Activated CD8-positive, alpha-beta memory T cell treated with anti-CD3 and anti-CD28 coated beads for 1 hour (primary cell): ENCODE measurements around the gene PAK1.

Experiments
- DNase-seq, 2 donors: peaks; one replicate each; pipeline ENCODE4 v3.0.0-alpha.2; 2020; ENCODE audit warnings: low read depth in 1 of 2; ENCODE audit errors: extremely low read depth in 1 of 2

PAK1 gene

DNA sequence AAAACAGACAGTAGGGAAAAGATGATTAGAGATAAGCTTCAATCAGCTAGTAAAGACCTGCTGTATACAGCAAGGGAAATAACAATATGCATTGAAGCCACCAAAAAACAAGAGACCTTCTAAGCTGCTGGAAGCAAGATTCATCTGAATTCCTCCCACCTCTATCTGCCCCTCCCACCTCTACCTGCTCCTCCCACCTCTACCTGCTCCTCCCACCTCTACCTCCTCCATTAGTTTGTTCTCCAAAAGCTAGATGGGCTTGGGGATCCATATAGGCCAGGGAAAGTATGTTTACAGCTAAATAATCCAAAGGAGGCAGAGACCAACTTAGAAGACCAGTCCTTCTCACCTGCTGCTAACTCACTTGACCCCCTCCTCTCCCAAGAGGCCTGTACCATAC, 33.2 kb downstream of the PAK1 start:
- no peak for DNase-seq

DNA sequence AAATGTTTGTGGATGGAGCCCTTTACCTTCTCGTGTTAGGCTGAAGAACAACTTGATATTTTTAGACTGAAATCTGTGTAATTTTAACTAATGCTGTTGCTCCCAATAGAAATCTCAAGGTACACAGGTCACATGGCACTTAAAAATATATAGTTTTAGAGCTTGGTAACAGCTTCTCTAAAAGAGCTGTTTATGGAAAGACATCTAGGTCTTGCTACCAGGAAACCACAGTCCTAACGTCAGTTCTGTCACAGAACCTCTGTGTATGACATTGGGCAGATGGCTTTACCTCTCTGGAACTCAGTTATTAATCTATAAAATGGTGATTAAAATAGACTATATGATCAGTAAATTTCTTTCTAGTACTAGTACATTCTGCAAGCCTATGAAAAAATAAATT, 35.4 kb downstream of the PAK1 start:
- no peak for DNase-seq

GRCh38 chr11:77436969-77437368, 36.9 kb downstream of the PAK1 start:
- no peak for DNase-seq

- no peak for DNase-seq
Observed at GRCh38 chr11:77436506-77436905, 37.4 kb downstream of the PAK1 start.

DNA sequence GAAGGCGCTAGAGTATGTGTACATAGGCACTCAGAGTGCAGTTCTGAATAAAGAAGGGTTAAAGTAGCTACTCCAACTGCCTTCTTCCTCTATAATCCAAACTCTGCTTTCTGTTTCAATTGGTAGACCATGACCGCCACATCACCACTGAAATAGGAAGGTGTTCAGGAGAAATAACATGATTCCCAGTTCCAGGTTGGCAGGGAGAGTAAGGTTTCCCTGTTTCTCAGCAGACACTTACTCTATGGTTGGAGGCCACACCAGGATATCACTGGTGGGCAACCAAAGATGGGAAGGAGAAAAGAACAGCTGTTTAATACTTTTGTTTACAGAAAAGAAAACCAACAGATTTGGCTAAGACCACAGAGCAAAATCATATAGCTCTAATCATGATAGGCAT, 37.9 kb downstream of the PAK1 start:
- no peak for DNase-seq

GRCh38 chr11:77431813-77432212, 42.1 kb downstream of the PAK1 start:
- DNase-seq, result no peak

DNA sequence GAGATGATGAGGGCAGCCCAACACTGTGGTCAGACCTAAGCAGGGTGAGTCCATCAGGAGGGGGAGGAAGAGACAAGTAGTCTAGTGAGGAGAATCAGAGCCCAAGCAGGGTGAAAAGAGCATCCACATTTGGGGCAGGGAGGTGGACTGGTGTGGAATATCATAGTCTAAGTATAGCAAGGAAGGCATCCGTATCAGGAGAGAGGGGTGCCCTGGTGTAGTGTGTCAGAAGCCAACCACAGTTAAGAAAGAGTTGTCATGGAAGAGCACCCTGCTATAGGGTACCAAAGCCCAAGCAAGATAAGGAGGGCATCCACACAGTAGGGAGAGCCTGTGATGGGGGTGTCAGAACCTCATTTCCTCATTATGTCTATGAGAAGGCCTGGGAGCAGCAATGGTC, 45.3 kb downstream of the PAK1 start:
- no peak for DNase-seq

DNA sequence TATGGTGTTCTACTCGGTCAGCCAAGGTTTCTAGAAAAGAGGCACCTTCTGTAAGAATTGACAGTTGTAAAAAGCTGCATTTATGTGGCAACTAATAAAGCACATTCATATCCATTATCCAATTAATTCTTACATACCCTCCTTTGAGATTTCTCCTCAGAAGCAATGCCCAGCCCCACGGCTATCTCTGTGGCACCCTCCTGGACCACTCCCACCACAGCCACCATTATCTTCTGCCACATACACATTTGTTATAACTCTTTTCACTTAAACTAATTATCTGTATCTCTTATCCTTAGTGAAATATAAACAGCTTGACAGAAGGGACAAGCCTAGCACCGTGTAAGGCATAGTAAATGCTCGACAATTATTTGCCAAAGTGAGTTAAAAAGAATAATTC, 48.5 kb downstream of the PAK1 start:
- DNase-seq, result no peak

GRCh38 chr11:77424644-77425043, 49.2 kb downstream of the PAK1 start:
- no peak for DNase-seq

GRCh38 chr11:77423624-77424023, 50.3 kb downstream of the PAK1 start:
- DNase-seq, result no peak

- DNase-seq, result no peak
Observed at GRCh38 chr11:77422687-77423086, 51.2 kb downstream of the PAK1 start.

GRCh38 chr11:77421041-77421723, 52.7 kb downstream of the PAK1 start:
- no peak for DNase-seq

- DNase-seq, result no peak
Observed at GRCh38 chr11:77418971-77419597, 54.8 kb downstream of the PAK1 start.

- DNase-seq, result no peak
Observed at GRCh38 chr11:77418155-77418970, 55.5 kb downstream of the PAK1 start.

DNA sequence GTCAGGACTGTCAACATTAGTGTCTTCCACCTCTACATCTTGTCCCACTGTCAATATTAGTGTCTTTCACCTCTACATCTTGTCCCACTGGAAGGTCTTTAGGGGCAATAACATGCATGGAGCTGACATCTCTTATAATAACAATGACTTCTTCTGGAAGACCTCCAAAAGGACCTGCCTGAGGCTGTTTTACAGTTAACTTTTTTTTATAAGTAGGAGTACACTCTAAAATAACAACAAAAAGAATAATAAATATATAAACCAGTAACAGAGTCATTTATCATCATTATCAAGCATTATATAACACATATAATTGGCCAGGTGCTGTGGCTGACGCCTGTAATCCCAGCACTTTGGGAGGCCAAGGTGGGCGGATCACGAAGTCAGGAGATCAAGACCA, 57.5 kb downstream of the PAK1 start:
- no peak for DNase-seq

DNA sequence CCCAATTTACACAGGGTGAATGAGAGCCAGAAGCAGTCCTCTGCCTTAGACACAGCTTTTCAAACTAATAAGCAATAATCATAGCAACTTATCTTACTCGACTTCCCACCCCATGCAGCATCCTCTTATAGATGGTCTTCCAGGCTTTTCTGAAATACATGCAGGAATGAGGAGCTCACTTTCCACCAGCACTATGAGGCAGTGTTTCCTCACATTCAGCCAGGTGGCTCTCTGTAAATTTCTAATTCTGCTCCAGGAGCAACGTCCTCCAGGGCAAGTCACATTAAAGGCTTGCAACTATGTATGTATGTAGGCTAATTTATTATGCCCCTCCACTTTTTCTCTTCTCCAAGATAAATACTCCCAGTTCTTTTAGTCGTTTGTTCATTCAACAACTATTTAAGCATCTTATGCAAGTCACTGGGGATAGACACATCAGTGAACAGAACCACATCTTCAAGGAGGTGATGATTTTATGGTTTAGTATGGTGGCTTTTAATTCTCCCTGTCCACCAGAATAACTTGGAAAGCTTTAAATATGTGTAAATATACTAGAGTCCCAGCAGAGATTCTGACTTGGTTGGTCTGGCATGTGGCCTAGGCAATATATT, 59.9 kb downstream of the PAK1 start:
- no peak for DNase-seq

DNA sequence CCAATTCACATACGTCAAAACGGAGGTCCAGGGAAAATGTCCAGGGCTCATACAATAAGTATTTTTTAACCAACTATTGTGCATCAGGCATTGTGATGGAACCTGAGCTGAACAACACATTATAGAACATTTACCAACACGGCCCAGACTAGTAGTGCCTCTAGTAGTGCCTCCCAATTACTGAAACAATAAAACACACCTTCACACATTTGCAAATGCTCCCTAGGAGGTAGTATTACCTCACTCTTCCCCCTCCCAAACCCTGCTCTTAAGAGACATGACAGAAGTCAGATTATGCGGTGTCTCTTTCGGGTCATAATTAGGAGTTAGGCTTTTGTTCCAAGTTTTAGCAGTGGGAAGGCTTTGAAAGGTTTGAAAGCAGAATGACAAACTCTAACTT, 61.1 kb downstream of the PAK1 start:
- DNase-seq, result no peak

DNA sequence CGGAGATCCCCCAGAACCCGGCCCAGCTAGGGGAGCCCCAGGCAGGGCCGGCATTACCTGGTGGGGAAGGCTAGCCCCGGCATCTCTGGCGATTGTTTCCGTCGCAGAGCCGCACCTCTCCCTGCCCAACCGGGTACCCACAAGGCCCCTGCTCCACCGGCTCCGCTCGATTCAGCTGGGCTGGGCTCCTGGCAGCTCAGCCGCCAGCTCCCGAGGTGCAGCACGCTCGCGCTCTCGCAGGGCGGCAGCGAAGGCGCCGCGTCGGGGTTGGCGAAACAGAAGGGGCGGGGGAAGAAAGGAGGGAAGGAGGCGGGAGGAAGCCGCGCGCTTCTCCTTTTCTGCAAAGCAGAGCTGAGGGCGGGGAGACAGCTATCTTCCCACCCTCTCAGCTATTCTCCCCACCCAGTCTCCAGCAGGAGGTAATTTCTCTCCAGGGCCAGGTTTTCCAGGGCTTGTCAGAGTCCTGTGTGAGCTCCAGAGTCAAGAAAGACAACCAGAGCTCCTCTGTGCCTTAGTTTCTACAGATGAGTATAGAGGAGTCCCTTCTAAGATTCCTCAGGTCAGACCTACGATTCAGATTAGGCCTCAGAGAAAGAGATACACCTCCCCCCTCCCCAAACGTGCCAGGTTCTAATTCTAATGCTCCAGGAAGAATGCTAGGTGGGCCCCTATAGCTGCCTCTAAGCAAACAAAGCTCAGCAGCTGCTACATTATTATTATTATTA, 62.0 kb downstream of the PAK1 start:
- DNase-seq, result peak; percentile 41 to 62

DNA sequence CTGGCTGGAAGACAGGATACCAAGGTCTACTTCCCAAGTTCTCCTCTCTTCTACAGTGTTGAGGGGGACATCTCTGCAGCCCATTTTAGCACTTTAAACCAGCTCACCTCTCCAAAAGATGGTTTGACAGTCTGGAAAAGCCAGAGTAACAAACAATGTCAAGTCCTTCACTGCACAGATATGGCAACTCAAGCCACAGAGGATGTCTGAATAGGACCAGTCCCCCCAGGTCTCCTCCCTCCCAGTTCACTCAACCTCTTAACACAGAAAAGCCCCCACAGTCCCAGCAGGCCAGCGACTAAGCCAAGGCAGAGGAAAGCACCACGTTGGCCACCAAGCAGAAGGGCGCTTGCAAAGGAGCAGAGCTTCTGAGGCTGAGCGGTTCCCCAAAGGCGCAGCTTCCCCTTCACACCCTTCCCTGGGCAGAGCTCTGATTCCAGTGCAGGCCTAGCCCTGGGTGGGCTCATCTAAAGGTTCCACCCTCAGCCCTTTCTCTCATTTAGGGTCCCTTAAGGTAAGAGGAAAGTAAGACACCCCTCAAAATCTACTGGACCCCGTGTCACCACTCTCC, 62.7 kb downstream of the PAK1 start:
- peak in 1 of 2 donors; percentile 4 for DNase-seq

DNA sequence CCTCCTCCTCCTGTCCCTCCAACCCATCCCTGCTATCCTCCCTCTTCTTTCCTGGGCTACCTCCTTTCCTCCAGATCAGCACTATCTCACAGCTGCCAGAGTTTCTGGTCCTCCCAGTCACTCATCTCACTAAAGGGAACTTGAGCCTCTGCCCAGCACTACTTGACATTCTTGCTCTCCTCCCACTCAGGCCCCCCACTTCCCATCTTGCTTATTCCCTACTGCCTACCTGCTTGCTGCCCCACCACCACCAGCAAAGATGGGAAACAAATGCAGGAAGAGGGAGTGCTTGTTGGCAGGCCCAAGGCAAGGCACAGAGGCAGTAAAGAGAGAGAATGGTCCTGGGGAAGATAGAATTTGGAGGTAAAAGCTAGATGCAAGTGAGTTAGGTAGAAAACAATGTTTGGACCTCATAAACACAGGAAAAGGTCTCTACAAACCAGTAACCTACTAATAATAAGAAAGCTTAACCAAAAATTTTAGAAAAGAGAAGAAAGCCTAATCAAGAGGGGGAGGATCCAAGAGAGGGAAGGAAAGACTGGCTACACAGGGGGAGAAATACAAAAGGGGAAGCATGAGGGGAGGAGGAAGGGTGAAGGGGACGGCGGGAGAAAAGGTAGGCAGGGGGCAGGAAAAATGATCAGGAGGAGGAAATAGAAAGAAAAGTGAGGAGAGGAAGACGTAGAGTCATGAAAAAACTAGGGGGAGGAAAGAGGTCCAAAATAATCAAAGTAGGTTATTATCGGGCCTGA, 63.6 kb downstream of the PAK1 start:
- DNase-seq, result no peak
